Lower lobe of right lung (tissue), 2 donors: ENCODE data around the gene MYH9. TPM values are rescaled to one million over a fixed set of nuclear protein-coding genes. Genes with fewer than 3 reads are reported as not detected.
"Not testable (repeated sequence)": the region's sequence is repeated elsewhere in the genome, so short reads cannot be mapped to it uniquely, and the experiment has no call there.

ENCODE experiments used
- ATAC-seq, 2 donors: fragments of 200-7000 bp; cut with Tn5 transposase; one replicate each; pipeline ENCODE4 v1.9.1; 2020 to 2022; ENCODE audit warnings: mild to moderate bottlenecking in 2 of 2, moderate library complexity in 2 of 2
- DNase-seq: peaks from one replicate; pipeline ENCODE4 v3.0.0-alpha.2; 2020
- H3K27ac ChIP-seq: fragments of 200-600 bp; one replicate; pipeline ENCODE4 v1.8.0; 2022
- H3K27me3 ChIP-seq: fragments of 200-600 bp; one replicate; pipeline ENCODE4 v1.8.0; 2022; ENCODE audit warnings: low read depth
- H3K36me3 ChIP-seq: fragments of 200-600 bp; one replicate; pipeline ENCODE4 v1.8.0; 2022; ENCODE audit warnings: mild to moderate bottlenecking
- H3K4me1 ChIP-seq: fragments of 200-600 bp; one replicate; pipeline ENCODE4 v1.8.0; 2022
- H3K4me3 ChIP-seq: fragments of 200-600 bp; one replicate; pipeline ENCODE4 v1.8.0; 2022; ENCODE audit warnings: mild to moderate bottlenecking
- H3K9me3 ChIP-seq: fragments of 200-600 bp; one replicate; pipeline ENCODE4 v1.8.0; 2022
- intact Hi-C: fragments of 100-400 bp; cut with DNase I; formaldehyde crosslinking; loops from one replicate; pipeline ENCODE4 v1.11.0; 2022
- total RNA-seq: library from RNA; stranded (reverse); fragmentation: NEBNext Ultra II Directional; extraction: Animal tissue kit (Norgen Biotek cat#: 25700); gene quantifications from one replicate; pipeline ENCODE4 v1.2.1, GENCODE V29; 2021
- TF ChIP-seq, protein P1 (sequence below): fragments of 200-600 bp; IDR thresholded peaks from one replicate; pipeline ENCODE4 v1.8.0; 2022; ENCODE audit warnings: antibody characterized with exemption, mild to moderate bottlenecking
- donor health status: DM: no; HTN: yes; CAD: no; lungs with severe emphysema.

Gene MYH9
- total RNA-seq, 1 donor from 2014 or later = 659 TPM

- Histone ChIP-seq H3K4me3 (no peak overlapping the region), H3K4me1 (peaks cover 23% of the 10 kb centered on the region), H3K9me3 (no peaks in the 10 kb centered on the region), H3K36me3 (no peaks in the 10 kb centered on the region), H3K27me3 (no peaks in the 10 kb centered on the region), H3K27ac (no peak overlapping the region)
- intact Hi-C loops = no loop called here
- DNase-seq (no peak), ATAC-seq (no peak)
- TF ChIP-seq, protein P1, sequence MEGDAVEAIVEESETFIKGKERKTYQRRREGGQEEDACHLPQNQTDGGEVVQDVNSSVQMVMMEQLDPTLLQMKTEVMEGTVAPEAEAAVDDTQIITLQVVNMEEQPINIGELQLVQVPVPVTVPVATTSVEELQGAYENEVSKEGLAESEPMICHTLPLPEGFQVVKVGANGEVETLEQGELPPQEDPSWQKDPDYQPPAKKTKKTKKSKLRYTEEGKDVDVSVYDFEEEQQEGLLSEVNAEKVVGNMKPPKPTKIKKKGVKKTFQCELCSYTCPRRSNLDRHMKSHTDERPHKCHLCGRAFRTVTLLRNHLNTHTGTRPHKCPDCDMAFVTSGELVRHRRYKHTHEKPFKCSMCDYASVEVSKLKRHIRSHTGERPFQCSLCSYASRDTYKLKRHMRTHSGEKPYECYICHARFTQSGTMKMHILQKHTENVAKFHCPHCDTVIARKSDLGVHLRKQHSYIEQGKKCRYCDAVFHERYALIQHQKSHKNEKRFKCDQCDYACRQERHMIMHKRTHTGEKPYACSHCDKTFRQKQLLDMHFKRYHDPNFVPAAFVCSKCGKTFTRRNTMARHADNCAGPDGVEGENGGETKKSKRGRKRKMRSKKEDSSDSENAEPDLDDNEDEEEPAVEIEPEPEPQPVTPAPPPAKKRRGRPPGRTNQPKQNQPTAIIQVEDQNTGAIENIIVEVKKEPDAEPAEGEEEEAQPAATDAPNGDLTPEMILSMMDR = no peak
These were observed 3.9 kb upstream of the MYH9 start for GRCh38 chr22:36391638-36392037.

- H3K36me3 ChIP-seq, H3K4me3 ChIP-seq, H3K9me3 ChIP-seq, H3K27ac ChIP-seq, ATAC-seq, DNase-seq, intact Hi-C loops, H3K27me3 ChIP-seq: not testable (repeated sequence)
- peaks cover 32% of the 10 kb centered on the region for H3K4me1 ChIP-seq
These were observed 1.4 kb upstream of the MYH9 start for GRCh38 chr22:36389122-36389521.

GRCh38 chr22:36387709-36387958 lies 133 bp downstream of the MYH9 start:
- DNase-seq = no peak

GRCh38 chr22:36386900-36387708 lies 663 bp downstream of the MYH9 start:
- intact Hi-C loops = no loop called here
- Histone ChIP-seq H3K27me3 (no peaks in the 10 kb centered on the region), H3K9me3 (no peaks in the 10 kb centered on the region), H3K36me3 (peaks cover 21% of the 10 kb centered on the region), H3K27ac (peak overlapping the region; percentile 98), H3K4me1 (peaks cover 52% of the 10 kb centered on the region), H3K4me3 (peak overlapping the region; percentile 84)
- ATAC-seq (peak; percentile 43 to 44), DNase-seq (peak; percentile 92)
- TF ChIP-seq, protein P1 = no peak

More at GRCh38 chr22:36387709-36387958, 133 bp downstream of the MYH9 start:
- peak; percentile 5 to 18 for ATAC-seq
- H3K4me3 ChIP-seq = peak overlapping the region; percentile 84
- H3K9me3 ChIP-seq = no peaks in the 10 kb centered on the region
- peak overlapping the region; percentile 98 for H3K27ac ChIP-seq
- no peaks in the 10 kb centered on the region for H3K27me3 ChIP-seq
- intact Hi-C loops = no loop called here
- peaks cover 15% of the 10 kb centered on the region for H3K36me3 ChIP-seq
- peaks cover 47% of the 10 kb centered on the region for H3K4me1 ChIP-seq
- TF ChIP-seq, protein P1 = no peak

- peaks cover 59% of the 10 kb centered on the region for H3K4me1 ChIP-seq
These were observed 1.3 kb downstream of the MYH9 start for GRCh38 chr22:36386351-36386899.

More at GRCh38 chr22:36386351-36386899, 1.3 kb downstream of the MYH9 start:
- intact Hi-C loops = no loop called here
- TF ChIP-seq, protein P1 = no peak
- H3K4me3 ChIP-seq = peak overlapping the region; percentile 84
- H3K9me3 ChIP-seq = no peaks in the 10 kb centered on the region
- ATAC-seq (peak; percentile 3 to 25), DNase-seq (peak; percentile 66)
- peaks cover 28% of the 10 kb centered on the region for H3K36me3 ChIP-seq
- peak overlapping the region; percentile 98 for H3K27ac ChIP-seq
- H3K27me3 ChIP-seq = no peaks in the 10 kb centered on the region
